Ascending aorta (tissue), 2 donors: ENCODE data around the gene HSH2D. TPM values are rescaled to one million over a fixed set of nuclear protein-coding genes. Genes with fewer than 3 reads are reported as not detected.
A peak's percentile ranks its signal among the peaks of the same experiment; 100 is the strongest.

ENCODE experiments used
- DNase-seq, 2 donors: peaks; one replicate each; pipeline ENCODE4 v3.0.0-alpha.2; 2019; ENCODE audit warnings: low spot score in 2 of 2
- H3K27ac ChIP-seq, 2 donors: fragments of 200-600 bp; sonication (generic); one replicate each; pipeline ENCODE4 v1.5.1; 2016 to 2017; ENCODE audit warnings: mild to moderate bottlenecking in 1 of 2
- H3K27me3 ChIP-seq: fragments of 200-600 bp; sonication (generic); one replicate; pipeline ENCODE4 v1.5.1; 2017
- H3K36me3 ChIP-seq, 2 donors: fragments of 200-600 bp; sonication (generic); one replicate each; pipeline ENCODE4 v1.5.1; 2016
- H3K4me1 ChIP-seq, 2 donors: fragments of 200-600 bp; sonication (generic); one replicate each; pipeline ENCODE4 v1.5.1; 2016 to 2017; ENCODE audit warnings: mild to moderate bottlenecking in 1 of 2
- H3K4me3 ChIP-seq, 2 donors: fragments of 200-600 bp; sonication (generic); one replicate each; pipeline ENCODE4 v1.5.1; 2016 to 2017; ENCODE audit warnings: mild to moderate bottlenecking in 1 of 2
- H3K9me3 ChIP-seq, 2 donors: fragments of 200-600 bp; sonication (generic); one replicate each; pipeline ENCODE4 v1.5.1; 2016
- CTCF ChIP-seq, 3 experiments: fragments of 200-600 bp in 2 of 3; fragments of 450-650 bp in 1 of 3; sonication (generic) in 2 of 3; IDR thresholded peaks; one replicate each; pipeline ENCODE4 v1.5.1; 2016 to 2019; ENCODE audit warnings: antibody characterized with exemption in 3 of 3, mild to moderate bottlenecking in 1 of 3, moderate library complexity in 1 of 3
- intact Hi-C: fragments of 100-400 bp; cut with DNase I; formaldehyde crosslinking; loops from one replicate; pipeline ENCODE4 v1.15.1; 2023
- total RNA-seq: library from RNA; depleted of rRNA; stranded (reverse); fragments of >200 nt; gene quantifications from one replicate; pipeline ENCODE4 v1.1.0, GENCODE V29; 2016

The HSH2D gene
- total RNA-seq, 1 donor from 2014 or later, result not detected

GRCh38 chr19:16185123-16185767 lies 41.8 kb downstream of the HSH2D start, which contains the start of gene FAM32A:
Gene FAM32A (plus strand): TSS chr19:16185410. CDS start chr19:16185443, 33 bp downstream.
- H3K27ac ChIP-seq, result peak within 1 kb of the TSS; percentile 77 to 85
- DNase-seq, result peak; percentile 98 to 100
- peak; percentile 9 to 37 (median 22) for TF ChIP-seq CTCF (IDR thresholded peaks at IDR 0.05)
- H3K4me1 ChIP-seq, result peaks cover 3 to 17% of the 10 kb centered on the region in 2 donors
- intact Hi-C loops, result loop anchor here (1.0 to 10.0 kb wide), 3 partner anchors 12 to 350 kb away; partner anchors contain the start of genes AP1M1 and RAB8A
- peaks cover 13 to 21% of the 10 kb centered on the region in 2 donors for H3K36me3 ChIP-seq
- H3K27me3 ChIP-seq, result no peaks in the 10 kb centered on the region
- peak within 1 kb of the TSS; percentile 87 to 95 for H3K4me3 ChIP-seq
- H3K9me3 ChIP-seq, result no peaks in the 10 kb centered on the region

- H3K27ac ChIP-seq, result peak overlapping the region; percentile 77 to 85
- H3K4me1 ChIP-seq, result peaks cover 3 to 17% of the 10 kb centered on the region in 2 donors
- intact Hi-C loops, result loop anchor here (1.0 to 10.0 kb wide), 3 partner anchors 12 to 351 kb away; partner anchors contain the start of genes AP1M1 and RAB8A
- peak in 1 of 3 experiments; percentile 24 for TF ChIP-seq CTCF (IDR thresholded peaks at IDR 0.05)
- H3K4me3 ChIP-seq, result peak overlapping the region; percentile 87 to 95
- peak in 1 of 2 donors; percentile 69 for DNase-seq
- peaks cover 18 to 26% of the 10 kb centered on the region in 2 donors for H3K36me3 ChIP-seq
- H3K27me3 ChIP-seq, result no peaks in the 10 kb centered on the region
- H3K9me3 ChIP-seq, result no peaks in the 10 kb centered on the region
Observed at GRCh38 chr19:16185768-16186123, 42.3 kb downstream of the HSH2D start.

GRCh38 chr19:16188521-16188920 lies 45.0 kb downstream of the HSH2D start:
- no peak for TF ChIP-seq CTCF (IDR thresholded peaks at IDR 0.05)
- H3K4me3 ChIP-seq, result no peak overlapping the region
- peaks cover 34 to 50% of the 10 kb centered on the region in 2 donors for H3K36me3 ChIP-seq
- DNase-seq, result no peak
- intact Hi-C loops, result loop anchor here (10.0 kb wide), 1 partner anchor 354 kb away; no protein-coding TSS in a partner anchor
- H3K27ac ChIP-seq, result no peak overlapping the region
- H3K9me3 ChIP-seq, result no peaks in the 10 kb centered on the region
- peaks cover 3 to 17% of the 10 kb centered on the region in 2 donors for H3K4me1 ChIP-seq
- H3K27me3 ChIP-seq, result no peaks in the 10 kb centered on the region

GRCh38 chr19:16190198-16190597 lies 46.7 kb downstream of the HSH2D start:
- Histone ChIP-seq H3K4me1 (peaks cover 3 to 13% of the 10 kb centered on the region in 2 donors), H3K9me3 (no peaks in the 10 kb centered on the region), H3K36me3 (peaks cover 34 to 50% of the 10 kb centered on the region in 2 donors), H3K27ac (no peak overlapping the region), H3K27me3 (no peaks in the 10 kb centered on the region), H3K4me3 (no peak overlapping the region)
- DNase-seq, result no peak
- intact Hi-C loops, result no loop called here
- no peak for TF ChIP-seq CTCF (IDR thresholded peaks at IDR 0.05)

GRCh38 chr19:16190736-16191135 lies 47.3 kb downstream of the HSH2D start:
- peaks cover 3 to 13% of the 10 kb centered on the region in 2 donors for H3K4me1 ChIP-seq
- no peaks in the 10 kb centered on the region for H3K27me3 ChIP-seq
- no peak for TF ChIP-seq CTCF (IDR thresholded peaks at IDR 0.05)
- peaks cover 34 to 50% of the 10 kb centered on the region in 2 donors for H3K36me3 ChIP-seq
- DNase-seq, result no peak
- H3K9me3 ChIP-seq, result no peaks in the 10 kb centered on the region
- no peak overlapping the region for H3K4me3 ChIP-seq
- intact Hi-C loops, result no loop called here
- no peak overlapping the region for H3K27ac ChIP-seq
